ENCODE results near the gene YY2. TPM values are rescaled to one million over a fixed set of nuclear protein-coding genes. Genes with fewer than 3 reads are reported as not detected.
A peak's percentile ranks its signal among the peaks of the same experiment; 100 is the strongest.

Gene YY2
- polyA plus RNA-seq, 2 of the 4 experiments (the other 2 are of a cell fraction): 1.8 to 3.2 TPM

DNA sequence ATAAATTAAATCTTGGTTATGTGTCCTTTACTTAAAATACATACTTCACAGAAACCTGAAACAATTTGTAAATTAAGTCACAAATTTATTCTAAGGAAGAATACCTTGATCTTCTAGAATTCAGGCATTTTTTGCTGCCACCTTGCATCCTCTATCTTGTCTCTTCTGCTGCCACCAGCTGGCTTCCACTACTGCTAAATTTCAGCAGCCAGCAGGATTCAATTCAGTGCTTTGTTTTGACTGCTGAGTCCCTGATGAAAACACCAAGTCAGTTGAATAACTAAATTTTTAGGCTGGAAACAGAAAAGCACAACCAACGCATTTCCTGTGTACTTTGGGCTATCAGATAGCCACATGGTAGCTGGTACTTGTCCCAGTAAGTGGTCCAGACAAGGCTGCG lies 18.7 kb upstream of the YY2 start:
- 51% methylated on average over 2 of the region's 2 CpGs for WGBS (ENCODE audit: missing lambda C conversion rate)
- ChIA-PET POLR2A (no interaction called here), CTCF (interaction anchor here (1.0 kb wide), 1 partner anchor 138 kb away, joined by 4 read pairs; no protein-coding TSS in a partner anchor)
- no peak overlapping the region for H3K4me3 ChIP-seq
- no peak overlapping the region for H3K27ac ChIP-seq
- DNase-seq (ENCODE audit: low read depth in 1 of 2, low spot score in 1 of 2): no peak
- no peaks in the 10 kb centered on the region for H3K9me3 ChIP-seq
- H3K4me2 ChIP-seq: no peak overlapping the region
- no peak for FAIRE-seq
- TF ChIP-seq CBX8 (IDR thresholded peaks at IDR 0.05) (no peak), SREBF2 (IDR thresholded peaks at IDR 0.05) (no peak), NFE2L2 (conservative IDR thresholded peaks at IDR 0.05; ENCODE audit: low read length) (no peak)
- TF ChIP-seq, protein P1, sequence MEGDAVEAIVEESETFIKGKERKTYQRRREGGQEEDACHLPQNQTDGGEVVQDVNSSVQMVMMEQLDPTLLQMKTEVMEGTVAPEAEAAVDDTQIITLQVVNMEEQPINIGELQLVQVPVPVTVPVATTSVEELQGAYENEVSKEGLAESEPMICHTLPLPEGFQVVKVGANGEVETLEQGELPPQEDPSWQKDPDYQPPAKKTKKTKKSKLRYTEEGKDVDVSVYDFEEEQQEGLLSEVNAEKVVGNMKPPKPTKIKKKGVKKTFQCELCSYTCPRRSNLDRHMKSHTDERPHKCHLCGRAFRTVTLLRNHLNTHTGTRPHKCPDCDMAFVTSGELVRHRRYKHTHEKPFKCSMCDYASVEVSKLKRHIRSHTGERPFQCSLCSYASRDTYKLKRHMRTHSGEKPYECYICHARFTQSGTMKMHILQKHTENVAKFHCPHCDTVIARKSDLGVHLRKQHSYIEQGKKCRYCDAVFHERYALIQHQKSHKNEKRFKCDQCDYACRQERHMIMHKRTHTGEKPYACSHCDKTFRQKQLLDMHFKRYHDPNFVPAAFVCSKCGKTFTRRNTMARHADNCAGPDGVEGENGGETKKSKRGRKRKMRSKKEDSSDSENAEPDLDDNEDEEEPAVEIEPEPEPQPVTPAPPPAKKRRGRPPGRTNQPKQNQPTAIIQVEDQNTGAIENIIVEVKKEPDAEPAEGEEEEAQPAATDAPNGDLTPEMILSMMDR (IDR thresholded peaks at IDR 0.05): no peak
- no peak for ATAC-seq
- peaks cover 10% of the 10 kb centered on the region; the same call in 2 of the 3 replicates for H3K4me1 ChIP-seq

- DNase-seq (ENCODE audit: low read depth in 1 of 2, low spot score in 1 of 2): peak in 1 of 2 experiments; percentile 34
- ChIA-PET POLR2A (interaction anchor here (1.0 to 1.4 kb wide), 4 partner anchors 8 to 146 kb away, joined by 3 to 5 read pairs (median 4); no protein-coding TSS in a partner anchor), CTCF (interaction anchor here (0.7 to 1.5 kb wide), 4 partner anchors 85 to 911 kb away, joined by 3 read pairs; no protein-coding TSS in a partner anchor)
- peak in 1 of 2 experiments; percentile 6; a peak in 2 of 6 replicates for ATAC-seq
- Histone ChIP-seq H3K4me1 (peaks cover 24% of the 10 kb centered on the region), H3K4me3 (peak overlapping the region; percentile 72), H3K27ac (peak overlapping the region; percentile 95 to 98), H3K4me2 (peak overlapping the region; percentile 79), H3K9me3 (no peaks in the 10 kb centered on the region)
- under 1% methylated on average over 4 of the region's 4 CpGs for WGBS (ENCODE audit: missing lambda C conversion rate)
- TF ChIP-seq HOXB5 (CRISPR knock-in tag; IDR thresholded peaks at IDR 0.05) (no peak), FOXS1 (CRISPR knock-in tag; IDR thresholded peaks at IDR 0.05) (no peak), GATA3 (IDR thresholded peaks at IDR 0.05; ENCODE audit: borderline replicate concordance) (no peak), CBX2 (IDR thresholded peaks at IDR 0.05; ENCODE audit: borderline replicate concordance, low read depth) (no peak), KDM1A (IDR thresholded peaks at IDR 0.05; ENCODE audit: low read depth) (no peak)
- TF ChIP-seq, protein P1 (IDR thresholded peaks at IDR 0.05): no peak
- no peak for FAIRE-seq
Measured at GRCh38 chrX:21838937-21839333, 16.9 kb upstream of the YY2 start.

GRCh38 chrX:21839334-21840192 lies 16.2 kb upstream of the YY2 start, which contains the start of gene MBTPS2:
TSS of gene MBTPS2 (plus strand) at chrX:21839617. CDS start at chrX:21839735, 118 bp downstream.
- peak within 1 kb of the TSS; percentile 79 for H3K4me2 ChIP-seq
- DNase-seq (ENCODE audit: low read depth in 1 of 2, low spot score in 1 of 2) (peak; percentile 33 to 92), ATAC-seq (peak; percentile 90 to 92), FAIRE-seq (no peak)
- H3K9me3 ChIP-seq: no peaks in the 10 kb centered on the region
- H3K4me1 ChIP-seq: peaks cover 24% of the 10 kb centered on the region
- peak within 1 kb of the TSS; percentile 95 to 98 for H3K27ac ChIP-seq
- peak within 1 kb of the TSS; percentile 72 for H3K4me3 ChIP-seq
- ChIA-PET CTCF (interaction anchor here (0.6 to 1.5 kb wide), 7 partner anchors 84 to 1029 kb away, joined by 3 to 4 read pairs (median 3); no protein-coding TSS in a partner anchor), POLR2A (interaction anchor here (0.6 to 1.4 kb wide), 6 partner anchors 9 to 145 kb away, joined by 3 to 5 read pairs (median 4); no protein-coding TSS in a partner anchor)
- WGBS (ENCODE audit: missing lambda C conversion rate): 1% methylated on average over 16 of the region's 61 CpGs
- TF ChIP-seq CHD2 (IDR thresholded peaks at IDR 0.05; ENCODE audit: low read length, partially characterized antibody): no peak
- peak; percentile 35; the same call in 1 of the 2 replicates for TF ChIP-seq KDM5A (IDR thresholded peaks at IDR 0.05)
- TF ChIP-seq RCOR1 (IDR thresholded peaks at IDR 0.05; ENCODE audit: low read depth, low read length): no peak
- peak; percentile 57; the same call in 1 of the 2 replicates for TF ChIP-seq HMGXB4 (CRISPR knock-in tag; IDR thresholded peaks at IDR 0.05; ENCODE audit: borderline replicate concordance)
- TF ChIP-seq MAX (IDR thresholded peaks at IDR 0.05): peak; percentile 80; the same call in 1 of the 2 replicates
- TF ChIP-seq RAD21 (conservative IDR thresholded peaks at IDR 0.05 in 1 of 2, IDR thresholded peaks at IDR 0.05 in 1 of 2): peak; percentile 58 to 65
- TF ChIP-seq SMC3 (IDR thresholded peaks at IDR 0.05): peak; percentile 42; the same call in 2 of the 3 replicates
- peak; percentile 68; the same call in 1 of the 2 replicates for TF ChIP-seq MYC (IDR thresholded peaks at IDR 0.05; ENCODE audit: borderline replicate concordance, low read length)
- TF ChIP-seq POLR2A (IDR thresholded peaks at IDR 0.05; ENCODE audit: low read length): peak; percentile 49
- no peak for TF ChIP-seq TFCP2L1 (CRISPR knock-in tag; IDR thresholded peaks at IDR 0.05)
- TF ChIP-seq, protein P2, sequence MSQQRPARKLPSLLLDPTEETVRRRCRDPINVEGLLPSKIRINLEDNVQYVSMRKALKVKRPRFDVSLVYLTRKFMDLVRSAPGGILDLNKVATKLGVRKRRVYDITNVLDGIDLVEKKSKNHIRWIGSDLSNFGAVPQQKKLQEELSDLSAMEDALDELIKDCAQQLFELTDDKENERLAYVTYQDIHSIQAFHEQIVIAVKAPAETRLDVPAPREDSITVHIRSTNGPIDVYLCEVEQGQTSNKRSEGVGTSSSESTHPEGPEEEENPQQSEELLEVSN (IDR thresholded peaks at IDR 0.05; ENCODE audit: borderline replicate concordance, low read depth): peak; percentile 42; the same call in 1 of the 2 replicates
- no peak for TF ChIP-seq RFX5 (IDR thresholded peaks at IDR 0.05)
- TF ChIP-seq ZNF302 (CRISPR knock-in tag; IDR thresholded peaks at IDR 0.05): no peak
- TF ChIP-seq ATOH8 (CRISPR knock-in tag; IDR thresholded peaks at IDR 0.05; ENCODE audit: low read depth): no peak
- TF ChIP-seq GATA3 (IDR thresholded peaks at IDR 0.05; ENCODE audit: borderline replicate concordance): no peak
